Liver (tissue), 9 donors: ENCODE measurements around the gene ANTXR1. TPM values are rescaled to one million over a fixed set of nuclear protein-coding genes. Genes with fewer than 3 reads are reported as not detected.

Source experiments
- DNase-seq: peaks from one replicate; pipeline ENCODE4 v3.0.0-alpha.2; 2017; ENCODE audit warnings: low spot score
- H3K27ac ChIP-seq, 2 donors: one replicate each; pipeline ENCODE4 v1.7.0; 2013; ENCODE audit warnings: inconsistent platforms in 2 of 2, low read length in 2 of 2, control low read depth in 1 of 2, low read depth in 1 of 2, mild to moderate bottlenecking in 1 of 2
- H3K27me3 ChIP-seq, 4 donors: one replicate each; pipeline versions ENCODE4 v1.6.1 to v1.7.0; 2013; ENCODE audit warnings: low read length in 3 of 4, inconsistent platforms in 1 of 4, mild to moderate bottlenecking in 1 of 4, moderate library complexity in 1 of 4; ENCODE audit not compliant: control insufficient read depth in 4 of 4, insufficient read depth in 4 of 4
- H3K36me3 ChIP-seq, 4 donors: one replicate each; pipeline versions ENCODE4 v1.6.1 to v1.7.0; 2013; ENCODE audit warnings: low read length in 3 of 4, mild to moderate bottlenecking in 3 of 4, low read depth in 1 of 4, moderate library complexity in 1 of 4; ENCODE audit not compliant: control insufficient read depth in 4 of 4, insufficient read depth in 3 of 4
- H3K4me1 ChIP-seq, 4 donors: one replicate each; pipeline versions ENCODE4 v1.6.1 to v1.7.0; 2013; ENCODE audit warnings: low read length in 3 of 4, mild to moderate bottlenecking in 3 of 4, moderate library complexity in 1 of 4; ENCODE audit not compliant: control insufficient read depth in 4 of 4, insufficient read depth in 4 of 4
- H3K4me3 ChIP-seq, 3 donors: one replicate each; pipeline versions ENCODE4 v1.6.1 to v1.7.0; 2013; ENCODE audit warnings: low read length in 3 of 3, control low read depth in 1 of 3, low read depth in 1 of 3, mild to moderate bottlenecking in 1 of 3
- H3K9ac ChIP-seq, 2 donors: one replicate each; pipeline ENCODE4 v1.7.0; 2013; ENCODE audit warnings: low read length in 2 of 2, mild to moderate bottlenecking in 2 of 2, moderate library complexity in 2 of 2, control low read depth in 1 of 2, low read depth in 1 of 2
- H3K9me3 ChIP-seq, 4 donors: one replicate each; pipeline versions ENCODE4 v1.6.1 to v1.7.0; 2013; ENCODE audit warnings: low read length in 3 of 4; ENCODE audit not compliant: control insufficient read depth in 4 of 4
- ATF3 ChIP-seq: IDR thresholded peaks from 2 replicates; pipeline ENCODE4 v1.6.1; 2016; ENCODE audit warnings: antibody characterized with exemption
- CTCF ChIP-seq: fragments of 150-350 bp; IDR thresholded peaks from 2 replicates; pipeline ENCODE4 v1.5.1; 2017; ENCODE audit warnings: improper control_type of control experiment, low read depth, low read length; ENCODE audit not compliant: missing input control
- EGR1 ChIP-seq, 2 donors: IDR thresholded peaks; 2 replicates each; pipeline ENCODE4 v1.6.1; 2016 to 2018; ENCODE audit warnings: antibody characterized with exemption in 2 of 2, low read depth in 2 of 2
- FOXA1 ChIP-seq: IDR thresholded peaks from 2 replicates; pipeline ENCODE4 v1.6.1; 2016; ENCODE audit warnings: antibody characterized with exemption
- FOXA2 ChIP-seq: IDR thresholded peaks from 2 replicates; pipeline ENCODE4 v1.6.1; 2016; ENCODE audit warnings: antibody characterized with exemption
- GABPA ChIP-seq, 2 donors: IDR thresholded peaks in 1 of 2; conservative IDR thresholded peaks in 1 of 2; 2 replicates each; pipeline ENCODE4 v1.6.1; 2016; ENCODE audit warnings: antibody characterized with exemption in 2 of 2, mild to moderate bottlenecking in 1 of 2, moderate library complexity in 1 of 2
- HNF4A ChIP-seq, 2 donors: conservative IDR thresholded peaks; 2 replicates each; pipeline ENCODE4 v1.6.1; 2016; ENCODE audit warnings: antibody characterized with exemption in 2 of 2, mild to moderate bottlenecking in 2 of 2
- HNF4G ChIP-seq: IDR thresholded peaks from 2 replicates; pipeline ENCODE4 v1.6.1; 2016; ENCODE audit warnings: antibody characterized with exemption
- MAX ChIP-seq: IDR thresholded peaks from 2 replicates; pipeline ENCODE4 v1.6.1; 2016; ENCODE audit warnings: antibody characterized with exemption
- NR2F2 ChIP-seq: IDR thresholded peaks from 2 replicates; pipeline ENCODE4 v1.6.1; 2016; ENCODE audit warnings: antibody characterized with exemption
- RAD21 ChIP-seq, 2 donors: IDR thresholded peaks; 2 replicates each; pipeline ENCODE4 v1.6.1; 2016; ENCODE audit warnings: antibody characterized with exemption in 2 of 2, mild to moderate bottlenecking in 2 of 2
- REST ChIP-seq: IDR thresholded peaks from 2 replicates; pipeline ENCODE4 v1.6.1; 2016; ENCODE audit warnings: antibody characterized with exemption, mild to moderate bottlenecking
- RXRA ChIP-seq, 2 donors: IDR thresholded peaks; 2 replicates each; pipeline ENCODE4 v1.6.1; 2017 to 2018; ENCODE audit warnings: antibody characterized with exemption in 2 of 2, mild to moderate bottlenecking in 1 of 2
- SP1 ChIP-seq: IDR thresholded peaks from 2 replicates; pipeline ENCODE4 v1.6.1; 2018; ENCODE audit warnings: antibody characterized with exemption, mild to moderate bottlenecking
- TAF1 ChIP-seq: conservative IDR thresholded peaks from 2 replicates; pipeline ENCODE4 v1.6.1; 2016; ENCODE audit warnings: antibody characterized with exemption, mild to moderate bottlenecking
- YY1 ChIP-seq: IDR thresholded peaks from 2 replicates; pipeline ENCODE4 v1.6.1; 2016; ENCODE audit warnings: antibody characterized with exemption, mild to moderate bottlenecking
- ZBTB33 ChIP-seq: IDR thresholded peaks from 2 replicates; pipeline ENCODE4 v1.6.1; 2016; ENCODE audit warnings: antibody characterized with exemption
- WGBS: extraction: QIAGEN DNeasy Blood & Tissue Kit; methylation state at CpG from one replicate; pipeline ENCODE4 v1.1.7; 2013; 5-methylcytosine and 5-hydroxymethylcytosine counted together
- polyA plus RNA-seq, 2 donors: library from polyadenylated mRNA; stranded (reverse) in 1 of 2; unstranded in 1 of 2; fragments of 200-250 nt in 1 of 2; fragments of >200 nt in 1 of 2; fragmentation: Nextera tagmentation in 1 of 2; extraction: Ambion mirVana in 1 of 2; gene quantifications; one replicate each; pipeline versions ENCODE4 v1.2.1 to v1.2.3, GENCODE V29; 2013 to 2015
- total RNA-seq, 2 donors: library from RNA; depleted of rRNA; stranded (reverse); fragments of >200 nt; gene quantifications; one replicate each; pipeline ENCODE4 v1.2.3, GENCODE V29; 2014
- donor health status: healthy.
- donor health status: healthy.
- donor health status: healthy.
- donor health status: healthy.
- donor health status: healthy.

The ANTXR1 gene
- total and polyA plus RNA-seq, 4 donors = 0.60 to 3.6 (median 1.8) TPM

GRCh38 chr2:69191634-69192033 lies 178.7 kb downstream of the ANTXR1 start:
- no peaks in the 10 kb centered on the region for H3K27me3 ChIP-seq
- H3K4me1 ChIP-seq = no peaks in the 10 kb centered on the region
- WGBS = 91% methylated on average over 1 of the region's 1 CpG
- H3K4me3 ChIP-seq = no peak overlapping the region
- DNase-seq = no peak
- no peak for TF ChIP-seq YY1
- no peak for TF ChIP-seq ZBTB33
- TF ChIP-seq CTCF = no peak
- TF ChIP-seq HNF4A (conservative IDR thresholded peaks at IDR 0.05) = no peak
- no peak for TF ChIP-seq FOXA1
- TF ChIP-seq REST = no peak
- TF ChIP-seq TAF1 = no peak
- TF ChIP-seq EGR1 (IDR thresholded peaks at IDR 0.05; ENCODE audit: low read depth in 2 of 2) = no peak
- TF ChIP-seq HNF4G = no peak
- TF ChIP-seq RAD21 (IDR thresholded peaks at IDR 0.05) = no peak
- TF ChIP-seq FOXA2 = no peak
- TF ChIP-seq MAX = no peak
- TF ChIP-seq ATF3 = no peak
- no peak for TF ChIP-seq RXRA (IDR thresholded peaks at IDR 0.05)
- no peak for TF ChIP-seq NR2F2
- no peaks in the 10 kb centered on the region for H3K9me3 ChIP-seq
- H3K36me3 ChIP-seq = no peaks in the 10 kb centered on the region
- no peak overlapping the region for H3K27ac ChIP-seq
- H3K9ac ChIP-seq = no peak overlapping the region

GRCh38 chr2:69192176-69192945 lies 179.4 kb downstream of the ANTXR1 start:
- H3K36me3 ChIP-seq = no peaks in the 10 kb centered on the region
- H3K4me3 ChIP-seq = no peak overlapping the region
- 80% methylated on average over 11 of the region's 11 CpGs for WGBS
- H3K9me3 ChIP-seq = no peaks in the 10 kb centered on the region
- H3K4me1 ChIP-seq = no peaks in the 10 kb centered on the region
- no peak overlapping the region for H3K27ac ChIP-seq
- no peaks in the 10 kb centered on the region for H3K27me3 ChIP-seq
- DNase-seq = no peak
- no peak overlapping the region for H3K9ac ChIP-seq
- TF ChIP-seq SP1 (no peak), FOXA1 (no peak), RXRA (IDR thresholded peaks at IDR 0.05) (no peak), MAX (no peak), TAF1 (no peak), GABPA (IDR thresholded peaks at IDR 0.05 in 1 of 2, conservative IDR thresholded peaks at IDR 0.05 in 1 of 2) (no peak), HNF4G (no peak), ZBTB33 (no peak), EGR1 (IDR thresholded peaks at IDR 0.05; ENCODE audit: low read depth in 2 of 2) (no peak), REST (no peak)
